ENCODE results near the gene TFB2M. TPM values are rescaled to one million over a fixed set of nuclear protein-coding genes. Genes with fewer than 3 reads are reported as not detected.

The TFB2M gene
- total RNA-seq, 4 donors from 2014 or later: 4.2 to 8.8 (median 7.6) TPM

- H3K36me3 ChIP-seq: no peaks in the 10 kb centered on the region
- no peak overlapping the region for H3K27ac ChIP-seq
- H3K4me1 ChIP-seq: no peaks in the 10 kb centered on the region
- H3K4me3 ChIP-seq: no peak overlapping the region
- no peak for TF ChIP-seq EP300 (IDR thresholded peaks at IDR 0.05)
- TF ChIP-seq CTCF (IDR thresholded peaks at IDR 0.05): no peak
- no peak for TF ChIP-seq POLR2A (IDR thresholded peaks at IDR 0.05)
- no peaks in the 10 kb centered on the region for H3K27me3 ChIP-seq
- no peak for DNase-seq (ENCODE audit: low spot score in 2 of 2)
- WGBS, 2 donors: 82 to 83% methylated on average over 3 of the region's 3 CpGs
- H3K9me3 ChIP-seq: peaks cover 0 to 50% (median 7%) of the 10 kb centered on the region in 4 donors
Measured at GRCh38 chr1:246515390-246516005, 50.6 kb downstream of the TFB2M start.

GRCh38 chr1:246513619-246514343 is 52.3 kb downstream of the TFB2M start:
- H3K27ac ChIP-seq: no peak overlapping the region
- no peak overlapping the region for H3K4me3 ChIP-seq
- H3K36me3 ChIP-seq: no peaks in the 10 kb centered on the region
- no peaks in the 10 kb centered on the region for H3K4me1 ChIP-seq
- H3K9me3 ChIP-seq: peaks cover 0 to 50% (median 7%) of the 10 kb centered on the region in 4 donors
- no peak for TF ChIP-seq EP300 (IDR thresholded peaks at IDR 0.05)
- 87 to 95% methylated on average over 6 to 7 of the region's 7 CpGs for WGBS, 2 donors
- no peak for DNase-seq (ENCODE audit: low spot score in 2 of 2)
- no peaks in the 10 kb centered on the region for H3K27me3 ChIP-seq

GRCh38 chr1:246513041-246513440 is 53.0 kb downstream of the TFB2M start:
- Histone ChIP-seq H3K9me3 (peaks cover 0 to 50% (median 7%) of the 10 kb centered on the region in 4 donors), H3K27ac (no peak overlapping the region), H3K4me1 (no peaks in the 10 kb centered on the region), H3K4me3 (no peak overlapping the region), H3K27me3 (no peaks in the 10 kb centered on the region), H3K36me3 (no peaks in the 10 kb centered on the region)
- 94 to 95% methylated on average over 2 to 5 of the region's 5 CpGs for WGBS, 2 donors
- no peak for DNase-seq (ENCODE audit: low spot score in 2 of 2)
- TF ChIP-seq POLR2A (IDR thresholded peaks at IDR 0.05) (no peak), EP300 (IDR thresholded peaks at IDR 0.05) (no peak), CTCF (IDR thresholded peaks at IDR 0.05) (no peak)

- Histone ChIP-seq H3K4me1 (no peaks in the 10 kb centered on the region), H3K27ac (no peak overlapping the region), H3K9me3 (peaks cover 0 to 50% (median 7%) of the 10 kb centered on the region in 4 donors), H3K4me3 (no peak overlapping the region), H3K36me3 (no peaks in the 10 kb centered on the region), H3K27me3 (no peaks in the 10 kb centered on the region)
- TF ChIP-seq EP300 (IDR thresholded peaks at IDR 0.05): no peak
- TF ChIP-seq POLR2A (IDR thresholded peaks at IDR 0.05): no peak
- no peak for TF ChIP-seq CTCF (IDR thresholded peaks at IDR 0.05)
- WGBS, 2 donors: 69 to 93% methylated on average over 10 of the region's 10 CpGs
- no peak for DNase-seq (ENCODE audit: low spot score in 2 of 2)
Measured at GRCh38 chr1:246512635-246513034, 53.4 kb downstream of the TFB2M start.

GRCh38 chr1:246512230-246512629 is 53.8 kb downstream of the TFB2M start:
- no peak overlapping the region for H3K4me3 ChIP-seq
- no peak overlapping the region for H3K27ac ChIP-seq
- H3K9me3 ChIP-seq: peaks cover 0 to 47% (median 7%) of the 10 kb centered on the region in 4 donors
- no peaks in the 10 kb centered on the region for H3K36me3 ChIP-seq
- no peak for DNase-seq (ENCODE audit: low spot score in 2 of 2)
- H3K27me3 ChIP-seq: no peaks in the 10 kb centered on the region
- no peak for TF ChIP-seq CTCF (IDR thresholded peaks at IDR 0.05)
- TF ChIP-seq POLR2A (IDR thresholded peaks at IDR 0.05): no peak
- no peak for TF ChIP-seq EP300 (IDR thresholded peaks at IDR 0.05)
- WGBS, 2 donors: 92 to 97% methylated on average over 2 to 7 of the region's 7 CpGs
- H3K4me1 ChIP-seq: no peaks in the 10 kb centered on the region

Measured in tibial nerve (tissue), 4 donors.